Osteoblast (primary cell): Measurements from ENCODE around the gene SIX1. TPM values are rescaled to one million over a fixed set of nuclear protein-coding genes. Genes with fewer than 3 reads are reported as not detected.

Source experiments
- DNase-seq: peaks from one replicate; pipeline ENCODE4 v3.0.0; 2011; ENCODE audit warnings: low spot score, mixed read lengths; ENCODE audit not compliant: insufficient read length; ENCODE audit errors: missing footprints
- H2AFZ ChIP-seq: 2 replicates; pipeline ENCODE4 v1.6.0; 2011; ENCODE audit warnings: mild to moderate bottlenecking, low read length
- H3K27ac ChIP-seq: 2 replicates; pipeline ENCODE4 v1.5.1; 2011; ENCODE audit warnings: mild to moderate bottlenecking, low read depth, low read length, moderate library complexity
- H3K27me3 ChIP-seq: 2 replicates; pipeline ENCODE4 v1.6.0; 2012; ENCODE audit warnings: mild to moderate bottlenecking, control low read depth, inconsistent platforms, low read length, moderate library complexity; ENCODE audit not compliant: insufficient read depth
- H3K36me3 ChIP-seq: 2 replicates; pipeline ENCODE4 v1.5.1; 2011; ENCODE audit warnings: mild to moderate bottlenecking, low read length, control low read depth, moderate library complexity; ENCODE audit not compliant: insufficient read depth
- H3K4me1 ChIP-seq: 2 replicates; pipeline ENCODE4 v1.5.1; 2011; ENCODE audit warnings: mild to moderate bottlenecking, low read length, control low read depth, moderate library complexity; ENCODE audit not compliant: insufficient read depth
- H3K4me2 ChIP-seq: 2 replicates; pipeline ENCODE4 v1.6.0; 2011; ENCODE audit warnings: mild to moderate bottlenecking, low read length; ENCODE audit not compliant: insufficient read depth
- H3K4me3 ChIP-seq: fragments of 200-600 bp; sonication (generic); 3 replicates; pipeline ENCODE4 v1.5.1; 2012; ENCODE audit warnings: mild to moderate bottlenecking, low read length, inconsistent platforms; ENCODE audit not compliant: insufficient read depth
- H3K79me2 ChIP-seq: 2 replicates; pipeline ENCODE4 v1.6.0; 2012; ENCODE audit warnings: mild to moderate bottlenecking, low read length, control low read depth, inconsistent platforms; ENCODE audit not compliant: insufficient read depth
- H3K9me3 ChIP-seq: 2 replicates; pipeline ENCODE4 v1.5.1; 2011; ENCODE audit warnings: low read depth, low read length, control low read depth
- H4K20me1 ChIP-seq: 2 replicates; pipeline ENCODE4 v1.6.0; 2012; ENCODE audit warnings: mild to moderate bottlenecking, low read length, control low read depth; ENCODE audit not compliant: insufficient read depth
- CTCF ChIP-seq: IDR thresholded peaks from 2 replicates; pipeline ENCODE4 v1.5.1; 2011; ENCODE audit warnings: mild to moderate bottlenecking, low read depth, low read length, moderate library complexity; ENCODE audit errors: extremely low read depth
- total RNA-seq: library from RNA; depleted of rRNA; stranded (reverse); fragments of >200 nt; gene quantifications from 2 replicates; pipeline ENCODE4 v1.2.3, GENCODE V29; 2012

Gene SIX1
- total RNA-seq, 1 donor = 18.1 TPM

GRCh38 chr14:60655119-60655897 lies 6.0 kb upstream of the SIX1 start:
- Histone ChIP-seq H3K4me2 (no peak overlapping the region), H3K27ac (no peak overlapping the region), H3K4me3 (no peak overlapping the region), H3K79me2 (no peaks in the 10 kb centered on the region), H3K9me3 (no peaks in the 10 kb centered on the region), H3K4me1 (peaks cover 23% of the 10 kb centered on the region), H3K27me3 (peaks cover 4% of the 10 kb centered on the region), H3K36me3 (no peaks in the 10 kb centered on the region), H2AFZ (no peak overlapping the region), H4K20me1 (no peaks in the 10 kb centered on the region)
- TF ChIP-seq CTCF = no peak
- no peak for DNase-seq

- TF ChIP-seq CTCF = no peak
- no peak overlapping the region for H2AFZ ChIP-seq
- H3K27me3 ChIP-seq = peaks cover 4% of the 10 kb centered on the region
- no peak overlapping the region for H3K27ac ChIP-seq
- H3K4me1 ChIP-seq = peaks cover 27% of the 10 kb centered on the region
- no peaks in the 10 kb centered on the region for H4K20me1 ChIP-seq
- no peaks in the 10 kb centered on the region for H3K9me3 ChIP-seq
- no peak overlapping the region for H3K4me2 ChIP-seq
- no peaks in the 10 kb centered on the region for H3K36me3 ChIP-seq
- DNase-seq = peak; percentile 90
- H3K79me2 ChIP-seq = no peaks in the 10 kb centered on the region
- H3K4me3 ChIP-seq = no peak overlapping the region
Observed at GRCh38 chr14:60654334-60654821, 5.1 kb upstream of the SIX1 start.

GRCh38 chr14:60653701-60654161 lies 4.5 kb upstream of the SIX1 start:
- TF ChIP-seq CTCF = no peak
- peaks cover 4% of the 10 kb centered on the region for H3K79me2 ChIP-seq
- H3K9me3 ChIP-seq = no peaks in the 10 kb centered on the region
- H3K4me3 ChIP-seq = no peak overlapping the region
- H3K27ac ChIP-seq = no peak overlapping the region
- no peak overlapping the region for H2AFZ ChIP-seq
- H4K20me1 ChIP-seq = no peaks in the 10 kb centered on the region
- no peak overlapping the region for H3K4me2 ChIP-seq
- no peaks in the 10 kb centered on the region for H3K36me3 ChIP-seq
- peaks cover 23% of the 10 kb centered on the region for H3K4me1 ChIP-seq
- H3K27me3 ChIP-seq = peaks cover 4% of the 10 kb centered on the region
- DNase-seq = no peak
